Muscle of leg (tissue), 11 donors: ENCODE measurements around the gene SBF1. TPM values are rescaled to one million over a fixed set of nuclear protein-coding genes. Genes with fewer than 3 reads are reported as not detected.
"Not testable (repeated sequence)": the region's sequence is repeated elsewhere in the genome, so short reads cannot be mapped to it uniquely, and the experiment has no call there.

Experiments used
- DNase-seq: peaks from one replicate; pipeline ENCODE4 v3.0.0; 2013
- H3K27ac ChIP-seq: one replicate; pipeline ENCODE4 v1.5.1; 2013; ENCODE audit warnings: mild to moderate bottlenecking, low read length, control low read depth
- H3K27me3 ChIP-seq: one replicate; pipeline ENCODE4 v1.6.1; 2013; ENCODE audit warnings: low read length; ENCODE audit not compliant: control insufficient read depth, insufficient read depth
- H3K36me3 ChIP-seq: one replicate; pipeline ENCODE4 v1.6.1; 2013; ENCODE audit warnings: low read length; ENCODE audit not compliant: control insufficient read depth, insufficient read depth
- H3K4me1 ChIP-seq: one replicate; pipeline ENCODE4 v1.6.1; 2013; ENCODE audit warnings: low read length; ENCODE audit not compliant: control insufficient read depth, insufficient read depth
- H3K4me3 ChIP-seq: one replicate; pipeline ENCODE4 v1.5.1; 2013; ENCODE audit warnings: low read length, control low read depth
- H3K9me3 ChIP-seq: replicated peaks from 2 replicates; pipeline ENCODE4 v1.6.1; 2013; ENCODE audit warnings: low read depth, low read length; ENCODE audit not compliant: control insufficient read depth
- WGBS: methylation state at CpG from one replicate; pipeline ENCODE4 v1.1.5; 2013; ENCODE audit warnings: missing lambda C conversion rate; ENCODE audit not compliant: insufficient coverage; 5-methylcytosine and 5-hydroxymethylcytosine counted together
- polyA plus RNA-seq, 8 donors: library from polyadenylated mRNA; unstranded; fragments of 120-200 nt; gene quantifications; one replicate each; pipeline versions ENCODE4 v1.2.1 to v1.2.3, GENCODE V29; 2013; ENCODE audit warnings: inconsistent platforms in 1 of 8, low replicate concordance in 1 of 8; ENCODE audit not compliant: insufficient read length in 8 of 8, insufficient read depth in 1 of 8
- total RNA-seq: library from RNA; stranded (reverse); fragments of 120-200 nt; gene quantifications from one replicate; pipeline ENCODE4 v1.2.4, GENCODE V29; 2013

SBF1 gene
- total and polyA plus RNA-seq, 9 donors, result 34.6 to 49.7 (median 45.1) TPM

DNA sequence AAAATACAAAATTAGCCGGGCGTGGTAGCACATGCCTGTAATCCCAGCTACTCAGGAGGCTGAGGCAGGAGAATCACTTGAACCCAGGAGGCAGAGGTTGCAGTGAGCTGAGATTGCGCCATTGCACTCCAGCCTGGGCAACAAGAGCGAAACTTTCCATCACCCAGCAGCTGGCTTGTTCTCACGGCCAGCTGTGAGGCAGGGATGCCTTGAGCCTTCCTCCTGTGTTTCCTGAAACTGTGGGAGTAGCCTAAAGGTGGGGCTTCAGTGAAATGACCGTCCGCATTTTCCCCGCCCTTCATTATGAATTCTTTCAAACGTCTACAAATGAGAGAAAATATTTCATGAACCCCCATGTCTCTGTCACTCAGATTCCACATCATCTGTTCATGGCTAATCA, 65.9 kb downstream of the SBF1 start:
- WGBS, result 60% methylated on average over 3 of the region's 9 CpGs
- H3K4me1 ChIP-seq, DNase-seq, H3K27me3 ChIP-seq, H3K9me3 ChIP-seq, H3K4me3 ChIP-seq, H3K27ac ChIP-seq: not testable (repeated sequence)
- H3K36me3 ChIP-seq, result peaks cover 36% of the 10 kb centered on the region

DNA sequence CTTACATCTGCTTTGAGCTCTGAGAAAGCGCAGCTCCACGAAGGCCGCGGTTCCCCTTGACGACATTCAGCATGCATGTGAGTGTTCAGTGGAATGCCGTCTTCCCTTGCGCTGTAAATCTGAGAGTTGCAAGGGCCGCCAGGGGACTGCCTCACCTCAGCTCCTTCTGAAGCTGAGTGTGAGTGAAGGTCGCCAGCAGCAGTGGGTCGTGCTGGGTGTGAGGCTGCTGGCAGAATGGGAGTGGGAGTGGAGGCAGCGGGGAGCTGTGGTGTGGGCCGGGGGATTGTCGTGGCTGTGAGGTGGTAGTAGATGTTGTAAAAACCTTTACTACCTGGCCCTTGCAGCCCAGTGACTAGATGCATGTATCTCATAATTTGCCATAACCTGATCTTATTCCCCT, 66.5 kb downstream of the SBF1 start:
- Histone ChIP-seq H3K4me3 (no peak overlapping the region), H3K27me3 (no peaks in the 10 kb centered on the region), H3K27ac (no peak overlapping the region), H3K9me3 (no peaks in the 10 kb centered on the region), H3K4me1 (peaks cover 6% of the 10 kb centered on the region), H3K36me3 (peaks cover 30% of the 10 kb centered on the region)
- no peak for DNase-seq
- WGBS, result 95% methylated on average over 8 of the region's 13 CpGs

DNA sequence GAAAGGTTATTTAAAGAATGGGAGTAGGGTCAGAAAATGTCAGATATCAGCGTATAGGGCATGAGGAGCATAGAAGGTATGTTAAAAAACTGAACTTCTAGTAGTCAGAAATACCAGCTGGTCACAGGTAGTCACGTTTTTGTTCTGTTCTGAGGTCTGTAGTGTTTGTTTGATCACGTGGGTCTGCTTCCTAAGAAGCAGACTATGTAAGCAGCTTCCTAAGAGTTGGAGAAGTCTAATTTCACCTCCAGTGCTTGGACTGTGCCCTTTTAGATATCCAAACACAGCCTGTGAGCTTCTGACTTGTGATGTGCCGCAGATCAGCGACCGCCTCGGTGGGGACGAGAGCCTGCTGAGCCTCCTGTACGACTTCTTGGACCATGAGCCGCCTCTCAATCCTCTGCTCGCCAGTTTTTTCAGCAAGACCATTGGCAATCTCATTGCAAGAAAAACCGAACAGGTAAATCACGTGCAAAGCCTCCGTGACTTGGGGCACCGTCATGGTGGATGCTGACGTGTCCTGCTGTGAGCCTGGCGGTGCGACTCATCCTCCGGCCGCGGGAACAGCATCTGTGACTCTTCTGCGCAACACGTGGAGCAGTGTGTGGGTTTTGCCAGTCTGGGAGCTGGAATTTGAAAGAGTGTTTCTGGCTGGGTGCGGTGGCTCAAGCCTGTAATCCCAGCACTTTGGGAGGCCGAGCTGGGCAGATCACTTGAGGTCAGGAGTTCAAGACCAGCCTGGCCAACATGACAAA, 68.2 kb downstream of the SBF1 start:
- Histone ChIP-seq H3K36me3 (peaks cover 36% of the 10 kb centered on the region), H3K27ac (no peak overlapping the region), H3K9me3 (no peaks in the 10 kb centered on the region), H3K4me1 (peaks cover 9% of the 10 kb centered on the region), H3K4me3 (no peak overlapping the region), H3K27me3 (no peaks in the 10 kb centered on the region)
- WGBS, result 94% methylated on average over 23 of the region's 25 CpGs
- no peak for DNase-seq

DNA sequence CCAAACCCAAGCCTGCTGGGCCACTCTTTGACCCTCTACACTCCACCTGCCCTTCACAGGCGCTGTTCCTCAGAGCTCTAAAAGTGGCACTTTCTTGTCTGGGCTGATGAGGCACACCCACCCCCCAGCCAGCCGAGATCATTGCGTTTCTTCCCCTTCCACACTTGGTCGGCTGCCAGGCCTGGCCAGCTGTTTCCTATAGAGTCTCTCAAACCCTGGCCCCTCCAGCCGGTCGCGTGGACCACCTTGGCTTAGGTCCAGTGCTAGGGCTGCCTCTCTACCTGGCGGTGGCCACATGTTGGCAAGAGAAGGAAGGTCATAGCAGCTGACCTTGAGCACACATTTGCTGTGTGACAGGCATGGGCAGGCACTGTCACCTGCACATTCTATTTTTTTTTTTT, 71.1 kb downstream of the SBF1 start:
- Histone ChIP-seq H3K4me1 (peaks cover 13% of the 10 kb centered on the region), H3K27ac (peak overlapping the region; percentile 13), H3K27me3 (no peaks in the 10 kb centered on the region), H3K36me3 (peaks cover 42% of the 10 kb centered on the region), H3K9me3 (no peaks in the 10 kb centered on the region), H3K4me3 (no peak overlapping the region)
- WGBS, result 50% methylated on average over 4 of the region's 8 CpGs
- DNase-seq, result peak; percentile 80

DNA sequence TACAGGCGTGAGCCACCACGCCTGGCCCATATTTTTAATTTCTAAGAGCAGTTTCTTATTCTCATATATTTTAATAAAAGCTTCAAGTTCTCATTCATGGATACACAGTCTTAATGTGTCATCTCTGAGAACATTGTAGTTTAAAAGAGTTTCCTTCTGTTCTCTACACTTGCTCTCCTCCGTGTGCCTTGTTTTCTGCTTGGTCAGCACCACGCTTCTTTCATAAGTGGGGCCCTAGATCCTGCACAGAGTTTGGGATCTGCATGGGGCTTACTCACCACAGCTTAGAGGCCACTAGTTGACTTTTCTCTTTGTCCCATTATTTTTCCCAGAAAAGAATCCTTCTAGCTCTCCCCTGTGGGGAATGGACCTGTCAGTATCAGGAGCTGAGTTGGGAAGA, 72.9 kb downstream of the SBF1 start:
- Histone ChIP-seq H3K36me3 (peaks cover 35% of the 10 kb centered on the region), H3K4me1 (peaks cover 13% of the 10 kb centered on the region), H3K9me3 (no peaks in the 10 kb centered on the region), H3K27ac (no peak overlapping the region), H3K4me3 (no peak overlapping the region), H3K27me3 (no peaks in the 10 kb centered on the region)
- WGBS, result 79% methylated on average over 2 of the region's 4 CpGs
- DNase-seq, result no peak

DNA sequence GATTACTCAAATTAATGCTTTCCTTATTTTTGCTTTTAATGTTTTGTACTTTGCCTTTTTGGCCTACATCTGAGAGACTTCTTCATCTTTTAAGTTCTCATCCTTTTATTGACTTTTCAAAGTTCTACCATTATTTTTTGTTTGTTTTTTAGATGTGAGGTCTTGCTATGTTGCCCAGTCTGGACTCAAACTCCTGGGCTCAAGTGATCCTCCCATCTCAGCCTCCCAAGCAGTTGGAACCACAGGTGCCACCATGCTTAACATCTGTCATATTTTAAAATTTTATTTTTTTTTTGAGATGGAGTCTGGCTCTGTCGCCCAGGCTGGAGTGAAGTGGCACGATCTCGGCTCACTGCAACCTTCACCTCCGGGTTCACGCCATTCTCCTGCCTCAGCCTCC, 73.9 kb downstream of the SBF1 start:
- 96% methylated on average over 5 of the region's 5 CpGs for WGBS
- Histone ChIP-seq H3K4me1 (peaks cover 13% of the 10 kb centered on the region), H3K27ac (no peak overlapping the region), H3K4me3 (no peak overlapping the region), H3K9me3 (no peaks in the 10 kb centered on the region), H3K36me3 (peaks cover 32% of the 10 kb centered on the region), H3K27me3 (no peaks in the 10 kb centered on the region)
- DNase-seq, result no peak

DNA sequence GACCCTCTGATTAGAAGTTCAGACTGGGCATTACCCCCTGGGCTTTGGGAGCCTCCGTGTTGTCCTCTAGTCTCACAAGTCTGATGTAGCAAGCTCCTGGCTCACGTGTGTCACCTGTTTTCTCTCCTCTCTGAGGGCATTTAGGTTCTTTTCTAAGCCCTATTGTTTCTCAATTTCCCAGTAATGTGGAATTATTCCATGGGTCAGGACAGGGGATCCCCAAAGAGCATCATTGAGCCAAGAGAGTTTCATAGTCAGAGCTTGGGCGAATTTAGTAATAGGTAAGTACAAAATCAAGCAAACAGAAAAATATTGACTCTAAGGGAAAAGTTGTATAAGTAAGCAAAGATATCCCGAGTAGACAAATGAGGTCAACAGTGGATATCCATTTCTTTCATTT, 74.4 kb downstream of the SBF1 start:
- Histone ChIP-seq H3K27ac (peak overlapping the region; percentile 35), H3K4me3 (no peak overlapping the region), H3K9me3 (no peaks in the 10 kb centered on the region), H3K36me3 (peaks cover 36% of the 10 kb centered on the region), H3K4me1 (peaks cover 13% of the 10 kb centered on the region), H3K27me3 (no peaks in the 10 kb centered on the region)
- 52% methylated on average over 3 of the region's 4 CpGs for WGBS
- DNase-seq, result no peak

DNA sequence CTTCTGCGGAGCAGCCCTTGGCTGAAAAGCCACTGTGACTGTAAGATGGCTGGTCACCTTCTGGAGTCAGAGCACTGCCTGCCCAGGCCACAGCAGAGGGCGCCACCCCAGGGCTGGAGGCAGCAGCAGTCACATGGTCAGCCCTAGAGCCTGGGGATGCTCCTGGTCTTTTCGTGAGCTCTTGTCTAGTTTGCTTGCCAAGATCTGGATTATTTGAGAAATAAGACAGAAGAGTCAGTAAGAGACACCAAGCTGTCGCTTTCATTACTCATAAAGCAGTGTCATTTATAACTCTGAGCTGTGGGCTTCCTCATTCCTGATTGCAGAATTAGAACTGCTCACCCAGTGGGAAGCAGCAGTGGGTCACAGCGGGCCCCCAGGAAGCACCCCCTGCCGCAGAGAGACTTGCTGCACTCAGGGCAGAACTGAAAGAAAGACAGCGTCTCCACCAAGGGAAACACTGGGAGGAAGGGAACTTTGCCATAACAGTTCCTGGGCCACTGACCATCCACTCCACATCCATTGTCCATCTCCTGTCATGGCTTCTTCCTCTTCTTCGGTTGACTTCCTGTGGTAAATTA, 75.0 kb downstream of the SBF1 start:
- H3K4me3 ChIP-seq, result no peak overlapping the region
- WGBS, result 49% methylated on average over 6 of the region's 8 CpGs

DNA sequence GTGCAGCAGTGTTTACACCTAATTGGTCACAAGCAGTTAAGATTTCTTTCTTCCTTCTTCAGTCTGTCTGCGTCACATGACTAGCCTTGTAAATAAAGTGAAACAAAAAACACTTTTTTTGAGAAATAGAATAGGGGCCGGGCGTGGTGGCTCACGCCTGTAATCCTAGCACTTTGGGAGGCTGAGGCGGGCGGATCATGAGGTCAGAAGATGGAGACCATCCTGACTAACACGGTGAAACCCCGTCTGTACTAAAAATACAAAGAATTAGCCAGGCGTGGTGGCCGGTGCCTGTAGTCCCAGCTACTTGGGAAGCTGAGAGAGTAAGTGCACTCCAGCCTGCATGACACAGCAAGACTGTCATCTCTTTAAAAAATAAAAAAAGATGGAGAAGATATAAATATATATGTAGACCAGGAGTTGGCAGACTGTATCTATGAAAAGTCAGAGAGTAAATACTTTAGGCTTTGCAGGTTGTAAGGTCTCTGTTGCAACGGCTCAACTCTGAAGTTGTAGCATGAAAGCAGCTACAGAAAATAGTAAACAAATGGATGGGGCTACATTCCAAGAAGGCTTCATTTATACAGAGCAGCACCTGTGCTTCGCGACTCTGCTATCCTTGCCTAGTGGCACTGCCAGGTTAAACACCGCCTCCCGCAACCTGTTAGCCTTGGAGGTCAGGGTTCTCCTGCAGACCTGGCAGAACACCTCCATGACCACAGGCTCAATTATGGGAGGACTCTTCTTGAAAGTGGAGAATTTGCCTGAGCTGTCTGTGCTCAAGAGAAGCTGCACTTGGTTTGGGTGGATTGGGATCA, 75.8 kb downstream of the SBF1 start:
- Histone ChIP-seq H3K9me3 (no peaks in the 10 kb centered on the region), H3K36me3 (peaks cover 42% of the 10 kb centered on the region), H3K27me3 (no peaks in the 10 kb centered on the region), H3K4me1 (peaks cover 13% of the 10 kb centered on the region), H3K4me3 (no peak overlapping the region), H3K27ac (peak overlapping the region; percentile 59)
- 74% methylated on average over 10 of the region's 15 CpGs for WGBS
- peak; percentile 18 for DNase-seq

More for the DNA sequence above, 75.0 kb downstream of the SBF1 start:
- Histone ChIP-seq H3K27ac (peak overlapping the region; percentile 59), H3K36me3 (peaks cover 40% of the 10 kb centered on the region), H3K4me1 (peaks cover 13% of the 10 kb centered on the region), H3K27me3 (no peaks in the 10 kb centered on the region), H3K9me3 (no peaks in the 10 kb centered on the region)
- peak; percentile 69 for DNase-seq

DNA sequence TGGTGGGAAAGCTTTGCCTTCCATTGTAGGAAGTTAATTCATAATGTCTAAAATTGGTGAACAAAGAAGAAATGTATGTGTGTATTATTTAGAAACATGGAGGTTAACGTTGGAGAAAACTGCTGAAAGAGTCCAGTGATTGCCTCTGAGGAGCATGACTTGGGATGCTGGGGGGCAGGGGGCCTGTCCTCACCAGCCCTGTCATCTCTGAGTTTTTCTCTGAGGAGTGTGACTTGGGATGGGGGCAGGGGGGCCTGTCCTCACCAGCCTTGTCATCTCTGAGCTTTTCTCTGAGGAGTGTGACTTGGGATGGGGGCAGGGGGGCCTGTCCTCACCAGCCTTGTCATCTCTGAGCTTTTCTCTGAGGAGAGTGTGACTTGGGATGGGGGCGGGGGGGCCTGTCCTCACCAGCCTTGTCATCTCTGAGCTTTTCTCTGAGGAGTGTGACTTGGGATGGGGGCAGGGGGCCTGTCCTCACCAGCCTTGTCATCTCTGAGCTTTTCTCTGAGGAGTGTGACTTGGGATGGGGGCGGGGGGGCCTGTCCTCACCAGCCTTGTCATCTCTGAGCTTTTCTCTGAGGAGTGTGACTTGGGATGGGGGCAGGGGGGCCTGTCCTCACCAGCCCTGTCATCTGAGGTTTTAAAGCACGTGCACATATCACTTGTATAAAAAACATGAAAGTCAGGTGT, 77.3 kb downstream of the SBF1 start:
- 58% methylated on average over 2 of the region's 4 CpGs for WGBS
- H3K27me3 ChIP-seq, H3K4me3 ChIP-seq, H3K4me1 ChIP-seq, H3K9me3 ChIP-seq, H3K27ac ChIP-seq: not testable (repeated sequence)
- DNase-seq, result peak; percentile 15
- peaks cover 48% of the 10 kb centered on the region for H3K36me3 ChIP-seq
